Measurements from ENCODE around the gene PSMB4. TPM values are rescaled to one million over a fixed set of nuclear protein-coding genes. Genes with fewer than 3 reads are reported as not detected.

PSMB4 gene
- total RNA-seq, 1 experiment from 2014 or later: 413 TPM

- Histone ChIP-seq H2BK15ac (ENCODE audit: low read depth, low read length) (no peak overlapping the region), H2BK120ac (ENCODE audit: low read depth, low read length, poor library complexity, severe bottlenecking) (no peak overlapping the region), H3K79me2 (ENCODE audit: insufficient read depth, low read length) (no peaks in the 10 kb centered on the region), H3K4me1 (ENCODE audit: insufficient read depth, low read length) (no peaks in the 10 kb centered on the region), H2AK5ac (ENCODE audit: insufficient read length, low read length) (no peak overlapping the region), H3K27me3 (ENCODE audit: insufficient read depth, low read length) (no peaks in the 10 kb centered on the region), H2AFZ (ENCODE audit: low read length) (no peak overlapping the region), H3K23me2 (ENCODE audit: insufficient read length, low read depth, low read length, poor library complexity, severe bottlenecking) (no peaks in the 10 kb centered on the region), H3K4me2 (ENCODE audit: insufficient read depth, insufficient read length, low read length) (no peak overlapping the region), H3K9me3 (ENCODE audit: control insufficient read depth, low read depth, low read length) (no peaks in the 10 kb centered on the region), H3K56ac (ENCODE audit: insufficient read length, low read depth, low read length) (no peak overlapping the region), H3K14ac (ENCODE audit: insufficient read depth, low read length) (no peak overlapping the region), H2BK5ac (ENCODE audit: insufficient read length, low read length) (no peak overlapping the region), H4K8ac (replicated peaks; ENCODE audit: insufficient read length, low read depth, low read length) (no peak overlapping the region), H4K5ac (ENCODE audit: insufficient read length, low read depth, low read length) (no peak overlapping the region), H4K20me1 (ENCODE audit: control insufficient read depth, insufficient read depth, insufficient read length) (no peaks in the 10 kb centered on the region), H3K4ac (ENCODE audit: low read depth, low read length) (no peak overlapping the region), H3K23ac (ENCODE audit: insufficient read length, low read depth, low read length) (no peak overlapping the region), H3K27ac (ENCODE audit: insufficient read length, low read depth, low read length) (no peak overlapping the region), H3K79me1 (ENCODE audit: insufficient read depth, low read depth, low read length, poor library complexity, severe bottlenecking) (no peaks in the 10 kb centered on the region), H3K9ac (ENCODE audit: extremely low read depth, insufficient read length, low read length) (no peak overlapping the region), H2BK20ac (ENCODE audit: low read depth, low read length, poor library complexity, severe bottlenecking) (no peak overlapping the region), H4K91ac (ENCODE audit: insufficient read length, low read depth, low read length) (no peak overlapping the region), H3K18ac (ENCODE audit: insufficient read length, low read depth, low read length) (no peak overlapping the region), H2BK12ac (ENCODE audit: insufficient read length, low read depth, low read length) (no peak overlapping the region), H3T11ph (ENCODE audit: low read length) (no peak overlapping the region)
- no peak for TF ChIP-seq CTCF (conservative IDR thresholded peaks at IDR 0.05)
- H3K4me1 Mint-ChIP-seq: no peaks in the 10 kb centered on the region
- H3K9me3 Mint-ChIP-seq: peaks cover 7 to 9% of the 10 kb centered on the region in 2 experiments
- H3K27ac Mint-ChIP-seq: no peak overlapping the region
- no peak overlapping the region for H3K4me3 Mint-ChIP-seq
- H3K36me3 Mint-ChIP-seq (ENCODE audit: insufficient read depth in 1 of 3, low read depth in 3 of 3): peaks cover 0 to 2% (median 0%) of the 10 kb centered on the region in 3 experiments; a peak in 1 of 7 replicates
- no peak for DNase-seq
- peaks cover 8% of the 10 kb centered on the region for H3K27me3 Mint-ChIP-seq (ENCODE audit: low read depth)
- no CpG with 5 or more reads among the region's 3 CpGs for WGBS (ENCODE audit: extremely low coverage, insufficient read length, low lambda C conversion rate)
Measured at GRCh38 chr1:151391079-151391563, 8.3 kb upstream of the PSMB4 start.
